ENCODE measurements around the gene STK10.

GRCh38 chr5:172029876-172030275 lies 158.1 kb downstream of the STK10 start:
- no peak for TF ChIP-seq CTCF (IDR thresholded peaks at IDR 0.05)
- TF ChIP-seq EP300 (IDR thresholded peaks at IDR 0.05; ENCODE audit: borderline replicate concordance in 1 of 2, low read depth in 1 of 2, low read length in 1 of 2), result no peak
- TF ChIP-seq SMC3 (IDR thresholded peaks at IDR 0.05; ENCODE audit: low read depth, low read length), result no peak
- TF ChIP-seq JUND (IDR thresholded peaks at IDR 0.05), result no peak
- no peak for TF ChIP-seq MAX (IDR thresholded peaks at IDR 0.05; ENCODE audit: low read depth)
